ENCODE measurements around the gene EHMT2. TPM values are rescaled to one million over a fixed set of nuclear protein-coding genes. Genes with fewer than 3 reads are reported as not detected.
"Not testable (repeated sequence)": the region's sequence is repeated elsewhere in the genome, so short reads cannot be mapped to it uniquely, and the experiment has no call there.

EHMT2 gene
- total RNA-seq, 3 donors from 2014 or later (not counting 1 experiment from before 2014, with no cell fraction given): 49.3 to 56.6 (median 55.8) TPM

GRCh38 chr6:31915351-31915750 lies 17.9 kb upstream of the EHMT2 start:
- Mint-ChIP-seq H3K36me3 (no peaks in the 10 kb centered on the region), H3K27me3 (ENCODE audit: low read depth in 2 of 2) (peaks cover 7 to 10% of the 10 kb centered on the region in 2 donors), H3K4me3 (no peak overlapping the region), H3K27ac (no peak overlapping the region), H3K4me1 (no peaks in the 10 kb centered on the region), H3K9me3 (no peaks in the 10 kb centered on the region)
- no peak for ATAC-seq
- Histone ChIP-seq H3K27ac (ENCODE audit: low read length) (no peak overlapping the region), H3K4me3 (ENCODE audit: low read length) (no peak overlapping the region), H3K4me1 (ENCODE audit: control insufficient read depth, insufficient read depth, low read length) (no peaks in the 10 kb centered on the region), H3K36me3 (ENCODE audit: control insufficient read depth, insufficient read depth, low read length) (no peaks in the 10 kb centered on the region), H3K9me3 (ENCODE audit: control insufficient read depth, insufficient read depth, low read length) (no peaks in the 10 kb centered on the region), H3K27me3 (ENCODE audit: control insufficient read depth, insufficient read depth, low read length) (no peaks in the 10 kb centered on the region)
- TF ChIP-seq, protein P1, sequence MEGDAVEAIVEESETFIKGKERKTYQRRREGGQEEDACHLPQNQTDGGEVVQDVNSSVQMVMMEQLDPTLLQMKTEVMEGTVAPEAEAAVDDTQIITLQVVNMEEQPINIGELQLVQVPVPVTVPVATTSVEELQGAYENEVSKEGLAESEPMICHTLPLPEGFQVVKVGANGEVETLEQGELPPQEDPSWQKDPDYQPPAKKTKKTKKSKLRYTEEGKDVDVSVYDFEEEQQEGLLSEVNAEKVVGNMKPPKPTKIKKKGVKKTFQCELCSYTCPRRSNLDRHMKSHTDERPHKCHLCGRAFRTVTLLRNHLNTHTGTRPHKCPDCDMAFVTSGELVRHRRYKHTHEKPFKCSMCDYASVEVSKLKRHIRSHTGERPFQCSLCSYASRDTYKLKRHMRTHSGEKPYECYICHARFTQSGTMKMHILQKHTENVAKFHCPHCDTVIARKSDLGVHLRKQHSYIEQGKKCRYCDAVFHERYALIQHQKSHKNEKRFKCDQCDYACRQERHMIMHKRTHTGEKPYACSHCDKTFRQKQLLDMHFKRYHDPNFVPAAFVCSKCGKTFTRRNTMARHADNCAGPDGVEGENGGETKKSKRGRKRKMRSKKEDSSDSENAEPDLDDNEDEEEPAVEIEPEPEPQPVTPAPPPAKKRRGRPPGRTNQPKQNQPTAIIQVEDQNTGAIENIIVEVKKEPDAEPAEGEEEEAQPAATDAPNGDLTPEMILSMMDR (IDR thresholded peaks at IDR 0.05): no peak
- DNase-seq: no peak
- intact Hi-C loops (cut with micrococcal nuclease): no loop called here

GRCh38 chr6:31911826-31912585 lies 14.5 kb upstream of the EHMT2 start:
- TF ChIP-seq, protein P1 (IDR thresholded peaks at IDR 0.05): no peak
- no peaks in the 10 kb centered on the region for H3K36me3 ChIP-seq (ENCODE audit: control insufficient read depth, insufficient read depth, low read length)
- no peak for DNase-seq
- Mint-ChIP-seq H3K4me1 (no peaks in the 10 kb centered on the region), H3K27me3 (ENCODE audit: low read depth in 2 of 2) (peaks cover 7 to 10% of the 10 kb centered on the region in 2 donors), H3K4me3 (no peak overlapping the region), H3K9me3 (no peaks in the 10 kb centered on the region), H3K27ac (no peak overlapping the region), H3K36me3 (no peaks in the 10 kb centered on the region)
- no peaks in the 10 kb centered on the region for H3K27me3 ChIP-seq (ENCODE audit: control insufficient read depth, insufficient read depth, low read length)
- H3K4me1 ChIP-seq (ENCODE audit: control insufficient read depth, insufficient read depth, low read length): peaks cover 5% of the 10 kb centered on the region
- no peak overlapping the region for H3K4me3 ChIP-seq (ENCODE audit: low read length)
- 87% methylated on average over 11 of the region's 11 CpGs for WGBS (ENCODE audit: insufficient coverage)
- ATAC-seq: no peak
- no peak overlapping the region for H3K27ac ChIP-seq (ENCODE audit: low read length)
- H3K9me3 ChIP-seq (ENCODE audit: control insufficient read depth, insufficient read depth, low read length): no peaks in the 10 kb centered on the region
- intact Hi-C loops (cut with micrococcal nuclease): no loop called here

- H3K4me1 ChIP-seq (ENCODE audit: control insufficient read depth, insufficient read depth, low read length); H3K9me3 Mint-ChIP-seq; H3K36me3 ChIP-seq (ENCODE audit: control insufficient read depth, insufficient read depth, low read length); H3K4me3 Mint-ChIP-seq; H3K27me3 ChIP-seq (ENCODE audit: control insufficient read depth, insufficient read depth, low read length); ATAC-seq; intact Hi-C loops (cut with micrococcal nuclease); H3K4me1 Mint-ChIP-seq; DNase-seq; H3K27ac ChIP-seq (ENCODE audit: low read length); H3K9me3 ChIP-seq (ENCODE audit: control insufficient read depth, insufficient read depth, low read length); H3K27me3 Mint-ChIP-seq (ENCODE audit: low read depth in 2 of 2); H3K36me3 Mint-ChIP-seq; H3K27ac Mint-ChIP-seq; H3K4me3 ChIP-seq (ENCODE audit: low read length): not testable (repeated sequence)
- 93% methylated on average over 7 of the region's 7 CpGs for WGBS (ENCODE audit: insufficient coverage)
Measured at GRCh38 chr6:31909298-31909697, 11.8 kb upstream of the EHMT2 start.

DNA sequence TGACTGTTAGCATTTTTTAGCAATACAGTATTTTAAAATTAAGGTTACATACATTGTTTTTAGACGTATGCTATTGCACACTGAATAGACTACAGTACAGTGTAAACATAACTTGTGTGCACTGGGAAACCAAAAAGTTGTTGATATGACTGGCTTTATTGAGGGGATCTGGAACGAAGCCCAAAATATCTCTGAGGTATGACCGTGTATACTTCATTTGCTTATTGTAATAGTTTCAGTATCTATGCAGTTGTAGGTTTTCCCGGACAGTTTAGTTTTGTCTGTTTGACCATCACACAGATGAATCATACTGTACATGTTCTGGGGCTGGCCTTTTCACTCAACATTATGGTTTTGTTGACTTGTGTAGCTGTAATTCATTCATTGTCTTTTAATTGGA lies 11.3 kb upstream of the EHMT2 start:
- H3K27ac Mint-ChIP-seq: no peak overlapping the region
- no peaks in the 10 kb centered on the region for H3K36me3 Mint-ChIP-seq
- Histone ChIP-seq H3K36me3 (ENCODE audit: control insufficient read depth, insufficient read depth, low read length) (no peaks in the 10 kb centered on the region), H3K27ac (ENCODE audit: low read length) (no peak overlapping the region), H3K9me3 (ENCODE audit: control insufficient read depth, insufficient read depth, low read length) (no peaks in the 10 kb centered on the region), H3K27me3 (ENCODE audit: control insufficient read depth, insufficient read depth, low read length) (no peaks in the 10 kb centered on the region), H3K4me1 (ENCODE audit: control insufficient read depth, insufficient read depth, low read length) (peaks cover 5% of the 10 kb centered on the region), H3K4me3 (ENCODE audit: low read length) (no peak overlapping the region)
- TF ChIP-seq, protein P1 (IDR thresholded peaks at IDR 0.05): no peak
- ATAC-seq (no peak), DNase-seq (no peak)
- H3K9me3 Mint-ChIP-seq: no peaks in the 10 kb centered on the region
- no peak overlapping the region for H3K4me3 Mint-ChIP-seq
- peaks cover 0 to 8% of the 10 kb centered on the region in 2 donors for H3K27me3 Mint-ChIP-seq (ENCODE audit: low read depth in 2 of 2)
- 73% methylated on average over 3 of the region's 4 CpGs for WGBS (ENCODE audit: insufficient coverage)
- intact Hi-C loops (cut with micrococcal nuclease): no loop called here
- no peaks in the 10 kb centered on the region for H3K4me1 Mint-ChIP-seq

GRCh38 chr6:31908255-31908654 lies 10.8 kb upstream of the EHMT2 start:
- intact Hi-C loops (cut with micrococcal nuclease); H3K36me3 Mint-ChIP-seq; H3K4me3 Mint-ChIP-seq; H3K4me3 ChIP-seq (ENCODE audit: low read length); H3K9me3 ChIP-seq (ENCODE audit: control insufficient read depth, insufficient read depth, low read length); H3K36me3 ChIP-seq (ENCODE audit: control insufficient read depth, insufficient read depth, low read length); H3K4me1 Mint-ChIP-seq; H3K27ac Mint-ChIP-seq; H3K9me3 Mint-ChIP-seq; ATAC-seq; H3K27ac ChIP-seq (ENCODE audit: low read length); H3K27me3 ChIP-seq (ENCODE audit: control insufficient read depth, insufficient read depth, low read length); H3K27me3 Mint-ChIP-seq (ENCODE audit: low read depth in 2 of 2); H3K4me1 ChIP-seq (ENCODE audit: control insufficient read depth, insufficient read depth, low read length); DNase-seq: not testable (repeated sequence)
- WGBS (ENCODE audit: insufficient coverage): 97% methylated on average over 3 of the region's 5 CpGs

Measured in natural killer cell (primary cell).